ENCODE data around the gene GLRX.

GLRX gene

GRCh38 chr5:95778713-95779436 lies 43.7 kb downstream of the GLRX start:
- Histone ChIP-seq H3K27ac (ENCODE audit: low read length) (no peak overlapping the region), H3K27me3 (ENCODE audit: control insufficient read depth, insufficient read depth, low read length) (no peaks in the 10 kb centered on the region), H3K4me3 (ENCODE audit: low read length) (no peak overlapping the region), H3K4me1 (ENCODE audit: control insufficient read depth, insufficient read depth, low read length) (no peaks in the 10 kb centered on the region), H3K9me3 (ENCODE audit: control insufficient read depth, insufficient read depth, low read length) (no peaks in the 10 kb centered on the region), H3K36me3 (ENCODE audit: control insufficient read depth, insufficient read depth, low read length) (no peaks in the 10 kb centered on the region)
- WGBS (ENCODE audit: insufficient coverage, insufficient read length), result no CpG with 5 or more reads among the region's 7 CpGs
- no peak for DNase-seq (ENCODE audit: low read depth, low spot score)

DNA sequence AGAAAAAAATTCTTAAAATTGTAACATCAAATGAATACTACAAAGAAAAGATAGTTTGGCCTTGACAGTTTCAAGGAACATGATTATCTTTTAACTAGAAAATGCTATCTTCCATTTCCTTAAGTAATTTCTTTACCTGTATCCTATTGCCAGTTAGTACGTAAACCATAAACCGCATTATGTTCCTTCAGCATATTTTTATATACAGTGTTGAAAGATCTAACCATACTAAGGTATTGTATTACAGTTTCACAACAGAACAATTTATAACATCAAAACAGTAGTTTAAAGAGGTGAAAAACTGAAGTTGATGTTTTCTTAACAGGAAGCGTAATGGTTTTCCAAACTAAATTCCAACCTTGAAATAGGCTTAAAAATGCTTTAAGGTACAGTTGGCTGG lies 45.1 kb downstream of the GLRX start:
- H3K9me3 ChIP-seq (ENCODE audit: control insufficient read depth, insufficient read depth, low read length), result no peaks in the 10 kb centered on the region
- H3K27ac ChIP-seq (ENCODE audit: low read length), result no peak overlapping the region
- no peaks in the 10 kb centered on the region for H3K36me3 ChIP-seq (ENCODE audit: control insufficient read depth, insufficient read depth, low read length)
- no peak for DNase-seq (ENCODE audit: low read depth, low spot score)
- WGBS (ENCODE audit: insufficient coverage, insufficient read length), result no CpG with 5 or more reads among the region's 3 CpGs
- H3K4me3 ChIP-seq (ENCODE audit: low read length), result no peak overlapping the region
- H3K27me3 ChIP-seq (ENCODE audit: control insufficient read depth, insufficient read depth, low read length), result no peaks in the 10 kb centered on the region
- H3K4me1 ChIP-seq (ENCODE audit: control insufficient read depth, insufficient read depth, low read length), result no peaks in the 10 kb centered on the region

DNA sequence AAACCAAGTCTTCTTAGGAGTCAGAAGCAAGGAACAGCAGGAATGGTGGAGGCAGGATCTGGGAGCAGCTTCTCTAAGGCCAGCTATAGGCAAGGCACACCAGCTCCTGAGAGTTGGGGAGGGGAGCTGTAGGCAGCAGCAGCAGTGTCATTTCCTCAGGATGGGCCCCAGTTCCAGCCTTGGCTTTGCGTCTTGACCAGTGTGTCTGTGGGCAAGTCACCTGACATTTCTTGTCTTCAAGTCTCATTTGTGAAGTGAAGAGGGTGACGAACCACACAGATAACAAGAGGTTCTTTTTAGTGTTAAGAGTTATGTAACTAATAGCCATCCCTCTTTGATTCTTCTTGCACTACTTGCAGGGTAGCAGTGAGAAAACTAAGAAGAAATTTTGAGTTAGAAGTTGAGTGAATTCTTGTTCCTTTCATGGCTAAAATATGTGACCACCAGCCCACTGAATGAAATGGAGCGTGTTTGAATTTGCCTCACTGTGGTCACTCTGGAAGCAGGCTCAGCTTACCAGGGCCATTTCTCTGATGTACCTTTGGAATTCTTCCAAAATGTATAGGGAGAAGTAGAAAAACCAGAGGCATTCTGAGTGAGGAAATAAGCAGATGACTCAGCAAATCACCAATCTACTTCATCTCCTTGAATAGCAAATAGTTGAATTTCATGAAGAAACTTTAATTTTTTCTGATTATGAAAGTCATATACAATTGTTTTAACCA lies 49.0 kb downstream of the GLRX start:
- DNase-seq (ENCODE audit: low read depth, low spot score), result no peak
- H3K9me3 ChIP-seq (ENCODE audit: control insufficient read depth, insufficient read depth, low read length), result no peaks in the 10 kb centered on the region
- H3K4me3 ChIP-seq (ENCODE audit: low read length), result no peak overlapping the region
- no peaks in the 10 kb centered on the region for H3K36me3 ChIP-seq (ENCODE audit: control insufficient read depth, insufficient read depth, low read length)
- H3K4me1 ChIP-seq (ENCODE audit: control insufficient read depth, insufficient read depth, low read length), result no peaks in the 10 kb centered on the region
- H3K27ac ChIP-seq (ENCODE audit: low read length), result no peak overlapping the region
- WGBS (ENCODE audit: insufficient coverage, insufficient read length), result no CpG with 5 or more reads among the region's 3 CpGs
- no peaks in the 10 kb centered on the region for H3K27me3 ChIP-seq (ENCODE audit: control insufficient read depth, insufficient read depth, low read length)

- Histone ChIP-seq H3K27ac (ENCODE audit: low read length) (no peak overlapping the region), H3K9me3 (ENCODE audit: control insufficient read depth, insufficient read depth, low read length) (no peaks in the 10 kb centered on the region), H3K27me3 (ENCODE audit: control insufficient read depth, insufficient read depth, low read length) (no peaks in the 10 kb centered on the region), H3K36me3 (ENCODE audit: control insufficient read depth, insufficient read depth, low read length) (no peaks in the 10 kb centered on the region), H3K4me3 (ENCODE audit: low read length) (no peak overlapping the region), H3K4me1 (ENCODE audit: control insufficient read depth, insufficient read depth, low read length) (no peaks in the 10 kb centered on the region)
- no CpG with 5 or more reads among the region's 2 CpGs for WGBS (ENCODE audit: insufficient coverage, insufficient read length)
- no peak for DNase-seq (ENCODE audit: low read depth, low spot score)
Measured at GRCh38 chr5:95771892-95772291, 50.6 kb downstream of the GLRX start.

- no peak for DNase-seq (ENCODE audit: low read depth, low spot score)
- Histone ChIP-seq H3K4me1 (ENCODE audit: control insufficient read depth, insufficient read depth, low read length) (no peaks in the 10 kb centered on the region), H3K27me3 (ENCODE audit: control insufficient read depth, insufficient read depth, low read length) (no peaks in the 10 kb centered on the region), H3K4me3 (ENCODE audit: low read length) (no peak overlapping the region), H3K27ac (ENCODE audit: low read length) (no peak overlapping the region), H3K36me3 (ENCODE audit: control insufficient read depth, insufficient read depth, low read length) (no peaks in the 10 kb centered on the region), H3K9me3 (ENCODE audit: control insufficient read depth, insufficient read depth, low read length) (no peaks in the 10 kb centered on the region)
- no CpG with 5 or more reads among the region's 8 CpGs for WGBS (ENCODE audit: insufficient coverage, insufficient read length)
Measured at GRCh38 chr5:95770830-95771708, 51.5 kb downstream of the GLRX start.

- no peak for DNase-seq (ENCODE audit: low read depth, low spot score)
- no peaks in the 10 kb centered on the region for H3K4me1 ChIP-seq (ENCODE audit: control insufficient read depth, insufficient read depth, low read length)
- H3K36me3 ChIP-seq (ENCODE audit: control insufficient read depth, insufficient read depth, low read length), result no peaks in the 10 kb centered on the region
- no peak overlapping the region for H3K4me3 ChIP-seq (ENCODE audit: low read length)
- H3K9me3 ChIP-seq (ENCODE audit: control insufficient read depth, insufficient read depth, low read length), result no peaks in the 10 kb centered on the region
- no peaks in the 10 kb centered on the region for H3K27me3 ChIP-seq (ENCODE audit: control insufficient read depth, insufficient read depth, low read length)
- H3K27ac ChIP-seq (ENCODE audit: low read length), result no peak overlapping the region
- no CpG with 5 or more reads among the region's 9 CpGs for WGBS (ENCODE audit: insufficient coverage, insufficient read length)
Measured at GRCh38 chr5:95768731-95769130, 53.8 kb downstream of the GLRX start.

DNA sequence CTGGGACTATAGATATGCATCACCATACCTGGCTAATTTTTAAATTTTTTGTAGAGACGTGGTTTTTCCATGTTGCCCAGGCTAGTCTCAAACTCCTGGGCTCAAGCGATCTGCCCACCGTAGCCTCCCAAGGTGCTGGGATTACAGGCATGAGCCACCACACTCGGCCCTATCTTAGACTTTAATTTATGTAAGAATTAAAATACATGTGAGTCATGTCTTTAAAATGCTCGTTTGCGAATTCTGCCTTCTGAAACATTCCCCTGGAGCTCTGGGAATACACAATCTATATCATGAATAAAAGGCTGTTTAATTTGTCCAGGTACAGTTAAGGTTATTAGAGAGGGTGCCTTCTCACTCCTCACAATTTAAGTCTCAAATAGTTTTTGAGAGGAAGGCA lies 58.6 kb downstream of the GLRX start:
- H3K4me1 ChIP-seq (ENCODE audit: control insufficient read depth, insufficient read depth, low read length), result no peaks in the 10 kb centered on the region
- H3K9me3 ChIP-seq (ENCODE audit: control insufficient read depth, insufficient read depth, low read length), result no peaks in the 10 kb centered on the region
- H3K27ac ChIP-seq (ENCODE audit: low read length), result no peak overlapping the region
- no peak overlapping the region for H3K4me3 ChIP-seq (ENCODE audit: low read length)
- no CpG with 5 or more reads among the region's 6 CpGs for whole genome bisulfite sequencing (ENCODE audit: insufficient coverage, insufficient read length)
- H3K36me3 ChIP-seq (ENCODE audit: control insufficient read depth, insufficient read depth, low read length), result no peaks in the 10 kb centered on the region
- no peaks in the 10 kb centered on the region for H3K27me3 ChIP-seq (ENCODE audit: control insufficient read depth, insufficient read depth, low read length)
- no peak for DNase-seq (ENCODE audit: low read depth, low spot score)

Data from iPS DF 6.9 (cell line).